Spleen (tissue), 7 donors: ENCODE data around the gene MXD4.

Experiments
- CTCF ChIP-seq, 11 experiments: fragments of 200-600 bp in 7 of 11; fragments of 450-650 bp in 4 of 11; sonication (generic) in 4 of 11; IDR thresholded peaks in 8 of 11; conservative IDR thresholded peaks in 3 of 11; 1 replicate in 7 of 11; 2 replicates in 4 of 11; pipeline versions ENCODE4 v1.4.0 to v1.8.0; 2016 to 2021; ENCODE audit warnings: antibody characterized with exemption in 11 of 11, inconsistent platforms in 4 of 11, mild to moderate bottlenecking in 1 of 11
- POLR2A ChIP-seq, 3 donors: fragments of 450-650 bp; IDR thresholded peaks; one replicate each; pipeline ENCODE4 v1.5.1; 2017; ENCODE audit warnings: antibody characterized with exemption in 3 of 3, mild to moderate bottlenecking in 1 of 3
- POLR2AphosphoS5 ChIP-seq, 3 donors: sonication (generic); formaldehyde crosslinking; IDR thresholded peaks; one replicate each; pipeline ENCODE4 v1.5.1; 2017; ENCODE audit warnings: antibody characterized with exemption in 3 of 3
- donor health status: DM: no; HTN: no; CAD: no; lungs with moderate emphysema.
- donor health status: DM: no; HTN: no; CAD: no.
- donor health status: DM: no; HTN: no; CAD: no.

- TF ChIP-seq CTCF (IDR thresholded peaks at IDR 0.05 in 8 of 11, conservative IDR thresholded peaks at IDR 0.05 in 3 of 11): no peak
- no peak for TF ChIP-seq POLR2AphosphoS5 (IDR thresholded peaks at IDR 0.05)
- TF ChIP-seq POLR2A (IDR thresholded peaks at IDR 0.05): no peak
These were observed 35.6 kb downstream of the MXD4 start for GRCh38 chr4:2226261-2226660.
